ENCODE measurements around the gene PRDX2.
A peak's percentile ranks its signal among the peaks of the same experiment; 100 is the strongest.
"Not testable (repeated sequence)": the region's sequence is repeated elsewhere in the genome, so short reads cannot be mapped to it uniquely, and the experiment has no call there.

PRDX2 gene

DNA sequence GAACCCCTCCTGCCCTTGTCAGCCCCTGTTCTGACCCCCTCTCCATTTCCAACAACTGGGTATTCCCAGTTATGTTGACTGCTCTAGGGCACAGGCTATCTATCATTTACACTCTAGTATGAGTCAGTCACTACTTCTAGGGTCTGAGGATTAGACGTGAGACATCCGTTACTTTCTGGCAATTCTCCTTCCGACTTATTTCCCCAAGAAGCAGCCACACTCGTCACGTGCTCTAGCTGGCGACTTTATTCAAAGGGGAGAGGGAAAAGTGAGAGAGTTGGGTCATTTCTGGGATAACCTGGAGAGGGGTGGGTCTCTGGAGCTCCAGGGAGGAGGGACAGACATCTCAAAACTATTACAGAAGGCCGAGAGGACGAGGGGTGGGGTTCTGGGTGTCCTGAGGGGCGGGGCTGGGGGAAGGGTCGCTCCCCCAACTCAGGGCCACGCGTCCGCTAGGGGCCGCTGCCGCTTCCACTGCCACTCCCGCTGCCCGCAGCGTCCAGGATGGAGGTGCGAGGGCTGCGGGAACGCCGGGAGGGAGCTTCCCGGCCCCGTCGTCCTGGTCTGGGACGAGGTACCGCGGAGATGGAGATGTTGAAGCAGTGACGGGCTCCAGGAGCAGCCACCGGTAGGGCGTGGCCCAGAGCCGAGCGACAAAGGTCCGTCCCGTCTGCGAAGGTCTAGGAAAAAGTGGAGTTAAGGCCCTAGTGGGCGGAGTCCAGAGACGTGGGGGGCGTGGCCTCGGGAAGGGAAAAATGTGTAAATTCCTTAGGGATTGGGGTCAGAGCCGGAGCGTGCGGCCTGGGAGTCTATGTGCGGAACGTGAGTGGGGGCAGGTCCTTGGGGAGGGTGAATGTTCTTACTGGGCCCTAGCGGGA lies 23.9 kb upstream of the PRDX2 start:
- no peak for DNase-seq

- DNase-seq, result no peak
Observed at GRCh38 chr19:12821761-12822160, 20.2 kb upstream of the PRDX2 start.

GRCh38 chr19:12817810-12818209 lies 16.2 kb upstream of the PRDX2 start:
- DNase-seq, result not testable (repeated sequence)

GRCh38 chr19:12817188-12817587 lies 15.6 kb upstream of the PRDX2 start:
- DNase-seq, result not testable (repeated sequence)

DNA sequence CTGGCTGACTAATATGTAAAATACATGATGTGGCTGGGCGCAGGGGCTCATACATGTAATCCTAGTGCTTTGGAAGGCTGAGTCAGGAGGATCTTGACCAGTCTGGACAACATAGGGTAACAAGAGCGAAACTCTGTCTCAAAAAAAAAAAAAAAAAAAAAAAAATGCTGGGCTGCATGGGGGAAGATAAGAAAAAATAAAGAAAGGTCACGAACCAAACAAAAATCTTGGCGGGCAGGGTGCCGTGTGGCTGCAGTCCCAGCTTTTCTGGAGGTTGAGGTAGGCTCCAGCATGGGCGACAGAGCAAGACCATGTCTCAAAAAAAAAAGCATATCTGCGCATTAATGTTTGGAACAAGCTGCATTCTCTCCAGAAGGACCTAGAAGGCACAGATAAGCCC lies 13.5 kb upstream of the PRDX2 start:
- DNase-seq, result no peak

- peak; percentile 90 for DNase-seq
Observed at GRCh38 chr19:12806242-12807081, 4.9 kb upstream of the PRDX2 start, which contains the start of gene RNASEH2A. Gene RNASEH2A (plus strand): TSS chr19:12806584. CDS start chr19:12806674, 90 bp downstream.

DNA sequence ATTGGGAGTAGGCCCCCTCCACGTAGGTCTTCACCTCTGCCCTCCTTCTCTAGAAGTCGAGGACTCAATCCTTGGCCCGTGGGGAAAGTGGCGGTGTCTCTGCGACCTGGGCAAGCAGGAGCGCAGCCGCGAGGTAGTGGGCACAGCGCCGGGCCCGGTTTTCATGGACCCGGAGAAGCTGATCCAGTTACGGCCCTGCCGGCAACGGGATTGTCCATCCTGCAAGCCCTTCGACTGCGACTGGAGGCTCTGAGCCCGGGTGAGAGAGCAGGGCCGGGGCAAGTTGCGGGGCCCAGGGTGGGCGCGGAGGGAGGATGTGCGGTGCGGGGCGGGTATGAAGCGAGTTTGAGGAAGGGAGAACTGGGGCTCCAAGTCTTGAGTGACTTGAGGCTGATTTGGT lies 2.5 kb upstream of the PRDX2 start:
- DNase-seq, result no peak

DNA sequence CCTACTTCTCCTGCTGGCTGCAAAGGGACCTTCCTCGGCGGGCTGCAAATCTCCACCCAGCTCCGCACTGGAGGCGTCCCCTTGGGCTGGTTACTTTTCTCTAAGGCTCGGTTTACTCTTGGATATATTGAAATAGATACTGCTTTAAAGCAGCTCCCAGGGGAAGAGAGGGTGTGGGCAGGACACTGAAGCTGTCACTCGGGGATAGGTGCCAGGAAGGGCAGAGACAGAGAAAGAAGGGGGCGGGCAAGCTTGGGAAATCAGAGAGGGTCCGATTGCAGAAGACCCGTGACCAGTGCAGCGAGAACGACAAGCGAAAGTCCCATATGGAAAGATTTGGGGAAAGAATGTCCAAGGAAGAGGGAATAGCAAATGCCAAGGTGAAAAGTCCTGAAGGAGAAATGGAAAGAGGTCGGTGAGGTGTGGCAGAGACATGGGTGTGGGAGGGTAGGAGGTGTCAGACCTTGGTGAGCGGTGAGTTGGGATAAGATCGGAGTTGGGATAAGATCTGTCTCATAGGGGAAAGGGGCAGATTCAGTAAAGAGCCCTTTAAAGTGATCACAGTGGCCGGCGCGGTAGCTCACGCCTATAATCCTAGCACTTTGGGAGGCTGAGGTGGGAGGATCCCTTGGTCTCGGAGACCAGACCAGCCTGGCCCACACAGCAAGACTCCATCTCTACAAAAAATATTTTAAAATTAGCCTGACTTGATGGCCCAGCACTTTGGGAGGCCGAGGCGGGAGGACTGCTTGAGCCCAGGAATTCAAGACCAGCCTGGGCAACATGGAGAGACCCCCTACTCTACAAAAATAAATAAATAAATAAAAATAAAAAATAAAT lies 887 bp upstream of the PRDX2 start:
- DNase-seq, result no peak

DNA sequence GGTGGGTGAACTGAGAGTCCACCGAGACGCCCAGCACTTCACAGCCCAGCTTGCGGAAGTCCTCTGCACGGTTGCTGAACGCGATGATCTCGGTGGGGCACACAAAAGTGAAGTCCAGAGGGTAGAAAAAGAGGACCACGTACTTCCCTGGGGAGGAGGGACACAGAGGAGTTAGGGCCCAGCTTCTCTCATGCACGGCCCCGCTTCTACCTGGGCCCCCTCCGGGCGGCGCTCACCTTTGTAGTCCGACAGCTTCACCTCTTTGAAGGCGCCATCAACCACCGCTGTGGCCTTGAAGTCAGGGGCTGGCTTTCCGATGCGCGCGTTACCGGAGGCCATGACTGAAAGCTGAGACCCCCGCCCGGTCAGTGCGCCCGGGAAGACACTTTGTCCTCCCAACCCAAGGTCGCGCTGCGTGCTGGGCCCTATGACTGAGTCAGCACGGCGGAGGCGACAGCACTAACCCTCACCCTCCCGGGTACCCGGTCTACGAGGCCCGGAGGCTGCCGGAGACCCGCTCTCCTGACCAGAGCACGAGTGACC lies 606 bp downstream of the PRDX2 start:
- DNase-seq, result peak; percentile 8

GRCh38 chr19:12800466-12800770 lies 1.2 kb downstream of the PRDX2 start:
- no peak for DNase-seq

- no peak for DNase-seq
Observed at GRCh38 chr19:12799742-12800465, 1.7 kb downstream of the PRDX2 start.

DNA sequence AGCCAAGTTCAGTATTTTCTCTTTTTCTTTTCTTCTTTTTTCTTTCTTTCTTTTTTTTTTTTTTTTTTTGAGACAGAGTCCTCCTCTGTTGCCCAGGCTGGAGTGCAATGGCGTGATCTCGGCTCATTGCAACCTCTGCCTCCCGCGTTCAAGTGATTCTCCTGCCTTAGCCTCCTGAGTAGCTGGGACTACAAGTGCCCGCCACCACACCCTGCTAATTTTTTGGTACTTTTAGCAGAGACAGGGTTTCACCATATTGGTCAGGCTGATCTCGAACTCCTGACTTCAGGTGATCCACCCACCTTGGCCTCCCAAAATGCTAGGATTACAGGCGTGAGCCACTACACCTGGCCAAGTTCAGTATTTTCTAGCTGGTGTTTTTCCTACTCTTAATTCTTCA lies 4.0 kb downstream of the PRDX2 start:
- not testable (repeated sequence) for DNase-seq

DNA sequence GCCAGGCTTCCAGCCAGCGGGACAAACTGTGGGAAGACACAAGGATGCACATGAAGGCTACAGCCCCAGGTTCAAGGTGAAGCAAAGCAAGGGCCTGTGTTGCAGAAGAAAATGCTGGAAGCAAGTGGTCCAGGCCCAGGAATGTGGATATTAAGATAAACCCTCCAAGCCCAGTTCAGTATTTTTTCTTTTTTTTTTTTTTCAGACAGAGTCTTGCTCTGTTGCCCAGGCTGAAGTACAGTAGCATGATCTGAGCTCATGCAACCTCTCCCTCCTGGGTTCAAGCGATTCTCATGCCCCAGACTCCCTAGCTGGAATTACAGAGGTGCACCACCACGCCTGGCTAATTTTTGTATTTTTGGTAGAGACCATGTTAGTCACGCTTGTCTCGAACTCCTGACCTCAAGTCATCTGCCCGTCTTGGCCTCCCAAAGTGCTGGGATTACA lies 4.4 kb downstream of the PRDX2 start:
- DNase-seq, result no peak

DNA sequence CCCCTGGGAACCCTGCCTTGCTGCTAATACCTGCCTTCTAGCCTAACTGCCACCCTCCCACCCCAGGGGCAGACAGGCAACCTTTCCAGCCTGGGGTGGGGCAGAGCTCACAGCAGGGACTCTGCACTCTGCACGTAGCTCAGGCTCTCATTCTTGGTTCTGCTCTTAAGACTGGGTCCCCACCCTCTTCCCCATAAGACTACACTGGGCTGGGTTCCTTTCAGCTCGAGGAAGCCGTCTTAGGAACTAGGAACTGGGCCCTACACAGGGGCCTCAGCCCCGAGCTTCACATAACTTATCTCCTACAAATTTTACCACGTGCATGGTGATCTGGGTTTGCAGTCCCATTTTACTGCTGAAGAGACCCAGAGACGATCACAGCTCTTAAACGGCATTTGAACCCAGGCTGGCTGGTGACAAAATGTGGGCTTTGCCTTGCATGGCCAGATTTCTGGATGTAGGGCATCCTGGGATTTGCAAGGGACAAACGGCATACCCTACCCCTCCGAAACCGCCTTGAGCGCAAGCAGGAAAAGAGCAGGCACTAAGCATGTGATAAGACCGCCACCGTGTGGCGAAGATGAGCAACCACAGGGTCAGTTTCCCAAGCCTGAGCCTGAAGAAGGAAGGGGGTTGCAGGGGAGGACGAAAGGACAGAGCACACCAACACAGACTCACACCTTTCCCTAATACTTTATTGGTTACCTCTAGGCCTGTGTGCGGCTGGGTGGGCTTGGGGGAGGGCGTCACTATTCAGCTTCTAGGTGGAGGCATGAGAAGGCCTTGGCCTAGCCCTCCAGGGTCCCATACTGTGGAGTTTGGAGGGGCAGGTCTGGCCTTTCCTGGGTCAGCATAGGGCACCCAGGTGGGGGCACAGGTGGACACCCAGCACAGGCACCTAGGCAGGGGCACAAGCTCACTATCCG lies 5.2 kb downstream of the PRDX2 start:
- peak; percentile 88 for DNase-seq

- DNase-seq, result no peak
Observed at GRCh38 chr19:12794971-12795381, 6.6 kb downstream of the PRDX2 start.

DNA sequence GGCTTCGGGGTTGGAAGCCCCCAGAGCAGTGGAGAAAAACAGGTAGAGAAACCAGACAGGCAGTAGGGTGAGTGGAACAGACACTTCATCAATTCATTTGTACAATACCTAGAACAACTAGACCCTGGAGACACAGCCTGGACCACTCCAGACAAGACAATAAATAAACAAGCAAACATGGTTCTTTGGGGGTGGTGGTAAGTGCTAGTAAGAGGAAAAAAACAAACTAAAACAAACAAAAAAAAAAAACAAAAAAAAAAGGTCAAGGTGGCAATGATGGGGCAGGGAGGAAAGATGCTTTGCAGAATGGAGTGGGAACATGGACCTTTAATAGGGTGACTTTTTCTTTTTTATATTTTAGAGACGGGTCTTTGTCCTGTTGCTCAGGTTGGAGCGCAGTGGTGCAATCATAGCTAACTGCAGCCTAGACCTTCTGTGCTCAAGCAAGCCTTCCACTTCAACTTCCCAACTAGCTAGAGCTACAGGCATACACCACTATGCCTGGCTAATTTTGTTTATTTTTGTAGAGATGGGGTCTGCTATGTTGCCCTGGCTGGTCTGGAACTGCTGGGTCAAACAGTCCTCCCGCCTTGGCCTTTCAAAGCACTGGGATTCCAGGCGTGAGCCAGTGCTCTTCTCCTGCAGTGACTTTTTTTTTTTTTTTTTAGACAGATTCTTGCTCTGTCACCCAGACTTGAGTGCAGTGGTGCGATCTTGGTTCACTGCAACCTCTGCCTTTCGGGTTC lies 7.2 kb downstream of the PRDX2 start:
- DNase-seq, result peak; percentile 25

GRCh38 chr19:12793290-12794195 lies 8.1 kb downstream of the PRDX2 start:
- peak; percentile 91 for DNase-seq

DNA sequence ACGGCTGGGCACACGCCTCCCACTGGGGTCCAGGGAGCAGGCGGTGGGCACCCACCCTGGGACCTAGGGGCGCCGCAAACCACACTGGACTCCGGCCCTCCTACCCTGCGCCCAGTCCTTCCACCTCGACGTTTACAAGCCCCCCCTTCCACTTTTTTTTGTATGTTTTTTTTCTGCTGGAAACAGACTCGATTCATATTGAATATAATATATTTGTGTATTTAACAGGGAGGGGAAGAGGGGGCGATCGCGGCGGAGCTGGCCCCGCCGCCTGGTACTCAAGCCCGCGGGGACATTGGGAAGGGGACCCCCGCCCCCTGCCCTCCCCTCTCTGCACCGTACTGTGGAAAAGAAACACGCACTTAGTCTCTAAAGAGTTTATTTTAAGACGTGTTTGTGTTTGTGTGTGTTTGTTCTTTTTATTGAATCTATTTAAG lies 8.7 kb downstream of the PRDX2 start:
- peak; percentile 47 for DNase-seq
